NCI-H146 treated with DMSO at 0.1 percent for 48 hours (cell line): ENCODE measurements around the gene CPED1.

ENCODE experiments used
- DNase-seq: peaks from one replicate; lab custom pipeline; 2025; ENCODE audit not compliant: unreplicated experiment; lab: John Stamatoyannopoulos, UW

Gene CPED1

GRCh38 chr7:121342631-121343030 lies 354.1 kb downstream of the CPED1 start:
- no peak for DNase-seq

GRCh38 chr7:121343302-121343701 lies 354.8 kb downstream of the CPED1 start:
- DNase-seq: no peak

- DNase-seq: no peak
These were observed 355.6 kb downstream of the CPED1 start for GRCh38 chr7:121344093-121344492.

DNA sequence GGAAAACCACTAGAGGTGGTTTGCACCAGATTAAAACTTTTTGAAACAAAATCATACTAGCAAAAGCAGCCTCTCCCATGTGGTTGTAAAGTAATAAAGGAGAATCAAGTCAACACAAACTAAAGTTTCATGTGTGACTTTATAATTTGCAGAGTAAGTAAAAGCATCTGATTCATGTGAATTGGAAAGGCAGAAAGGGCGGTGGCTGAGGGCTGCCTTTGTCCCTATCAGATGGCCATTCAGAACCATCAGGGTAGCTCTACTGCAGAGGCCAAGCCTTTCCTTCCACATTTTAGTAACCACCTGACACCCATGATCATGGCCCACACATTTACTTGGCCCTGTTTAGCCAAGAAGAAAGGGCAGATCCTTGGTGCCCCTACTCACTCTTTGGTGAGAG lies 356.0 kb downstream of the CPED1 start:
- no peak for DNase-seq
